ENCODE measurements around the gene NSUN2. TPM values are rescaled to one million over a fixed set of nuclear protein-coding genes. Genes with fewer than 3 reads are reported as not detected.

The NSUN2 gene
- polyA plus RNA-seq (2013, experiment 1 of 2) = 42.2 TPM
- polyA plus RNA-seq (2013, experiment 2 of 2) = 38.7 TPM

DNA sequence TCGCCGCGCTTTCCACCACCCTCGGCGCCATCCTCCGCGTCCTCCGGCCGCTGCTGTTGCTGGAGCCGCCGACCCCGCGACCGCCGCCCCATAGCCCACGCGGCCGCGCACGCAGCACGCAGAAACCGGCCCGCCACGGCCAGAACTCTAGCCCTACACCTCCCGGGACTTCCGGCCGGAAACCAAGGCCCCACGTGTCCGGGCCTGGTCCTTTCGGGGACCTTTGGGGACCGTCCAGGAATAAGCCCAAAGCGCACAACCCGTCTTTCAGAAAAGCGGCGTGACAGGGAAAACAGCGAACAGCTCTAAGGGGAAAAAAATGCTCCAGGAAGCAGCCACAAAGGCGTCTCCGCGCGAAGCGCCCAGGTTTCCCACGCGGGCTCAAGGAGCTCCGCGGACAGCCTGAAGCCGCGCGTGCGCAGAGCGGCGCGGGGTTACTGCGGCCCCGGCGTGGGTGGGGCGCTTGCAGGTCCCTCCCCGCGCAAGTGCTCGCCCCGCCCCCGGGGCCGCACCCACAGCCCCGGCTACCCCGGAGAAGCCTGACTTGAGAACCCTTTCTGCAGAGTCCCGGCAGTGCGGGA, at the start of gene NSUN2, which contains the start of gene SRD5A1:
NSUN2 (minus strand) TSS at position 157 of the 581 bp plus-strand sequence; CDS start at position 92, 65 bp downstream.
SRD5A1 (plus strand) TSS at position 553 of the 581 bp plus-strand sequence. CDS start 137 bp downstream, outside the sequence.
- 0% methylated on average over 50 to 57 of the region's 66 CpGs for WGBS, 2 experiments (ENCODE audit: insufficient coverage in 2 of 2)
- peaks cover 48% of the 10 kb centered on the region for H3K36me3 ChIP-seq (ENCODE audit: control insufficient read depth, insufficient read depth, low read length)
- peak within 1 kb of the TSS; percentile 94 for H3K4me3 ChIP-seq (ENCODE audit: extremely low read depth, insufficient read depth, low read length, poor library complexity, severe bottlenecking)
- H3K4me1 ChIP-seq (ENCODE audit: control insufficient read depth, insufficient read depth, low read length, poor library complexity, severe bottlenecking) = peaks cover 10% of the 10 kb centered on the region
- peak within 1 kb of the TSS; percentile 99 for H3K27ac ChIP-seq (ENCODE audit: low read depth, low read length, severe bottlenecking)
- no peaks in the 10 kb centered on the region for H3K9me3 ChIP-seq (ENCODE audit: control insufficient read depth, low read length)

DNA sequence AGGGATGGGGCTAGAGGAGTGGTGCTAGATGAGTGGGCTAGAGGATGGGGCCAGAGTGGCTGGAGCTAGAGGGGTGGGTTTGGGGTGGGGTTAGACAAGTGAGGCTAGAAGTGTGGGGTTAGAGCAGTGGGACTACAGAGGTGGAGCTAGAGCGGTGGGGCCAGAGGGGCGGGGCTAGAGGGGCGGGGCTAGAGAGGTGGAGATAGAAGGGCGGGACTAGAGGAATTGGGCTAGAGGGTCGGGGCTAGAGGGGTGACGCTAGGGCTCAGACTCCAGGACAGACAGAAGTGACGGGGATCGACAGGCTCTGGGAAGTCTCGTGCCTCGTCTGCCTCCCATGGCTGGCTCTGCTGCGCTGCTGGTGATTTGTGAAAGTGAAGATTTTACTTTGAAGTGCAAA, 49.4 kb upstream of the NSUN2 start:
- no peaks in the 10 kb centered on the region for H3K36me3 ChIP-seq (ENCODE audit: control insufficient read depth, insufficient read depth, low read length)
- 47 to 67% methylated on average over 6 to 8 of the region's 11 CpGs for WGBS, 2 experiments (ENCODE audit: insufficient coverage in 2 of 2)
- no peak overlapping the region for H3K27ac ChIP-seq (ENCODE audit: low read depth, low read length, severe bottlenecking)
- no peaks in the 10 kb centered on the region for H3K4me1 ChIP-seq (ENCODE audit: control insufficient read depth, insufficient read depth, low read length, poor library complexity, severe bottlenecking)
- H3K4me3 ChIP-seq (ENCODE audit: extremely low read depth, insufficient read depth, low read length, poor library complexity, severe bottlenecking) = no peak overlapping the region
- no peaks in the 10 kb centered on the region for H3K9me3 ChIP-seq (ENCODE audit: control insufficient read depth, low read length)

DNA sequence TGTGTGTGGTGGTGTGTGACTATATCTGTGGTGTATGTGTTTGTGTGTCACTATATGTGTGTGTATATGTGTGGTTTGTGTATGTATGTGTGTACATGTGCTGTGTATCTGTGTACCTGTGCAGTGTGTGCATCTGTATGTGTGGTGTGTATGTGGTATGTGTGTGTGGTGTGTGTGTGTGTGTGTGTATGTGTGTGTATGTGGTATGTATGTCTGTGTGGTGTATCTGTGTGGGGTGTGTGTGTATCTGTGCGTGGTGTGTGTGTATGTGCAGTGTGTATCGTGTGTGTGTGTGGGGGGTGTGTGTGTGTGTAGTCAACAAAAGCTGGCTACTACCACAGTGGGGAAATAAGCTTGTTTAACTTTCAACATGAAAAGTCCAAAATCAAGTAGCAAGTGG, 48.8 kb upstream of the NSUN2 start:
- no peak overlapping the region for H3K4me3 ChIP-seq (ENCODE audit: extremely low read depth, insufficient read depth, low read length, poor library complexity, severe bottlenecking)
- 79% methylated on average over 2 of the region's 2 CpGs; no CpG with 5 or more reads in 1 of the 2 experiments for WGBS, 2 experiments (ENCODE audit: insufficient coverage in 2 of 2)
- no peaks in the 10 kb centered on the region for H3K36me3 ChIP-seq (ENCODE audit: control insufficient read depth, insufficient read depth, low read length)

DNA sequence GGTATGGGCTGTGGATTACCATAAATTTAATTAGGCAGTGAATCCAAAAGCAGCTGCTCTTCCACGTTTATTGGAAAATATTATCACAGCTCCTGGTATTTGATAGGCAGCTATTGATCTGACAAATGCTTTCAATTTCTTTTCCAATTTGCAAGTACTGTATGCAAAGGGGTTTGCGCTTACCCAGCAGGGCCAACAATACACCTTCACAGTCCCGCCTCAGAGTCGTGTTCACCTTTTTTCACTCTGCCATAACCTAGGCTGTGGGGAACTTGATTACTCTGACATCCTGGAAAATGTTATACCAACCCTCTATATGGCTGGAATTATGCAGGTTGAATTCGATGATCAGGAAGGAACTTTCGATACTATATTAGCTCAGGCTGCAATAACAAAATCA, 48.1 kb upstream of the NSUN2 start:
- Histone ChIP-seq H3K4me1 (ENCODE audit: control insufficient read depth, insufficient read depth, low read length, poor library complexity, severe bottlenecking) (no peaks in the 10 kb centered on the region), H3K36me3 (ENCODE audit: control insufficient read depth, insufficient read depth, low read length) (no peaks in the 10 kb centered on the region), H3K9me3 (ENCODE audit: control insufficient read depth, low read length) (no peaks in the 10 kb centered on the region), H3K4me3 (ENCODE audit: extremely low read depth, insufficient read depth, low read length, poor library complexity, severe bottlenecking) (no peak overlapping the region), H3K27ac (ENCODE audit: low read depth, low read length, severe bottlenecking) (no peak overlapping the region)
- 14 to 54% methylated on average over 2 to 4 of the region's 6 CpGs for WGBS, 2 experiments (ENCODE audit: insufficient coverage in 2 of 2)

More for the DNA sequence above, 48.8 kb upstream of the NSUN2 start:
- H3K27ac ChIP-seq (ENCODE audit: low read depth, low read length, severe bottlenecking) = no peak overlapping the region
- H3K4me1 ChIP-seq (ENCODE audit: control insufficient read depth, insufficient read depth, low read length, poor library complexity, severe bottlenecking) = no peaks in the 10 kb centered on the region
- no peaks in the 10 kb centered on the region for H3K9me3 ChIP-seq (ENCODE audit: control insufficient read depth, low read length)

DNA sequence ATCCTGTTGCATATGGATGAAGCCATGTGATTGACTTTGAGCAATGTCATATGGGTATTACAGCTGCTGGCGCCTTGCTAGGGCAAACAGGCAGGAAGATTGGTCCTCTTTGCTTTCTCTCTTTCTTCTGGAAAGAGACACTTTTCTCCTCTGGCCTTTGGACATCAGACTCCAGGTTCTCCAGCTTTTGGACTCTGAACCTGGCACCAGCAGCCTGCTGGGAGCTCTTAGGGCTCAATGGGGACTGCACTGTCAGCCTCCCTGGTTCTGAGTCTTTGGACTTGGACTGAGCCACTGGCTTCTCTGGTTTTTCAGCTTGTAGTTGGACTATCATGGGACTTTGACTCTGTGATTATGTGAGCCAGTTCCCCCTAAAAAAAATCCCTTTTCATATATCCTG, 45.5 kb upstream of the NSUN2 start:
- no peaks in the 10 kb centered on the region for H3K4me1 ChIP-seq (ENCODE audit: control insufficient read depth, insufficient read depth, low read length, poor library complexity, severe bottlenecking)
- peaks cover 1% of the 10 kb centered on the region for H3K9me3 ChIP-seq (ENCODE audit: control insufficient read depth, low read length)
- H3K4me3 ChIP-seq (ENCODE audit: extremely low read depth, insufficient read depth, low read length, poor library complexity, severe bottlenecking) = no peak overlapping the region
- peaks cover 3% of the 10 kb centered on the region for H3K36me3 ChIP-seq (ENCODE audit: control insufficient read depth, insufficient read depth, low read length)
- no peak overlapping the region for H3K27ac ChIP-seq (ENCODE audit: low read depth, low read length, severe bottlenecking)
- 80 to 83% methylated on average over 1 of the region's 1 CpG for WGBS, 2 experiments (ENCODE audit: insufficient coverage in 2 of 2)

DNA sequence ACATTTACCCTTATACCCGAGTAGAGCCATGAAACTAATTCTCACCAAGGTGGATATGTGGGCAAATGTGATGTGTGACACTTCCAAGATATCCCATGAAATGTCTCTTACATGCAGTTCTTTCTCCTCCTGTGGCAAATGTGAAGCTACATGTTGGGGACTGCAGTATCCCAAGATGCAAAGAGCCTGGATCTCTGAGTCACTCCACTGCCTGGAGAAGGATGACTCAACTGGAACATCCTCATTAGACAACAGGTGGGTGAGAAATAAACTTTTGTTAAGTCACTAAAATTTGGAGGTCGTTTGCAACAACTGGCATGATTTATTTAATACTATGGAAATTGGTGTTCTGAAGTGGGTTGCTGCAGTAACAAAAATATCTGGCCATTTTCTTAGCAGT, 43.9 kb upstream of the NSUN2 start:
- H3K27ac ChIP-seq (ENCODE audit: low read depth, low read length, severe bottlenecking) = no peak overlapping the region
- H3K36me3 ChIP-seq (ENCODE audit: control insufficient read depth, insufficient read depth, low read length) = peaks cover 9% of the 10 kb centered on the region
- H3K4me1 ChIP-seq (ENCODE audit: control insufficient read depth, insufficient read depth, low read length, poor library complexity, severe bottlenecking) = no peaks in the 10 kb centered on the region
- peaks cover 5% of the 10 kb centered on the region for H3K9me3 ChIP-seq (ENCODE audit: control insufficient read depth, low read length)
- 70 to 88% methylated on average over 1 of the region's 2 CpGs for WGBS, 2 experiments (ENCODE audit: insufficient coverage in 2 of 2)
- H3K4me3 ChIP-seq (ENCODE audit: extremely low read depth, insufficient read depth, low read length, poor library complexity, severe bottlenecking) = no peak overlapping the region

DNA sequence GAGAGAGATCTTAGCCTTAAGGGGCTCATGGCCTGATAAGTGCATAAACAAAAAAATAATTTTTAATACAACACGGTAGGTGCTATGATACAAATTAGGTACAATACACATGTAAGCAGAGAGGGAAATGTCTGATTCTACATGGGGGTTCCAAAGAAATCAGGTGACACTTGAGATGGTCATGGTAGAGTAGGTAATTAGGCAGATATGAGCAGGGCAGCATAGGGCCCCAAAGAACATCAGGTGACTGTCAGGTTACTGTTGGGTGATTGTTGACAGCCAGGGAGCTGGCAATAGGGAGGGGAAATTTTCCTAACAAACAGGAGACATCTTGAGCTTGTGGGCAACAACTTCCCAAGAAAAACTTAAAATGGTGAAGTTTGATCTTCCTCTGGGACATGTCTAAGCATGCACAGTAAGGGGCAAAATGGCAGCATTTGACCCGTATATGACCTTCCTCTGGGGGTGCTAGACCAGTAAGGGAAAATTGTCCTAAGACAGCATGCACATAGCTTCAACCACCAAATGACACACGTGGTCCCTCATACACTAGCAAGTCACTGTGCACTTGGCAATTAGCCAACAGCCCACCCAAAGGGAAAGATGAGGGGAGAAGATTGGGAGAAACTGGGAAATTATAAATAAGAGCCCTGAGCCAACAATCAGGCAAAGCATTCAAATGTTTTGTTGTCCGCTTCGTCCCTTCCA, 43.1 kb upstream of the NSUN2 start:
- Histone ChIP-seq H3K9me3 (ENCODE audit: control insufficient read depth, low read length) (peaks cover 5% of the 10 kb centered on the region), H3K4me3 (ENCODE audit: extremely low read depth, insufficient read depth, low read length, poor library complexity, severe bottlenecking) (no peak overlapping the region), H3K4me1 (ENCODE audit: control insufficient read depth, insufficient read depth, low read length, poor library complexity, severe bottlenecking) (no peaks in the 10 kb centered on the region), H3K27ac (ENCODE audit: low read depth, low read length, severe bottlenecking) (no peak overlapping the region), H3K36me3 (ENCODE audit: control insufficient read depth, insufficient read depth, low read length) (peaks cover 9% of the 10 kb centered on the region)
- 100% methylated on average over 2 to 3 of the region's 5 CpGs for WGBS, 2 experiments (ENCODE audit: insufficient coverage in 2 of 2)

DNA sequence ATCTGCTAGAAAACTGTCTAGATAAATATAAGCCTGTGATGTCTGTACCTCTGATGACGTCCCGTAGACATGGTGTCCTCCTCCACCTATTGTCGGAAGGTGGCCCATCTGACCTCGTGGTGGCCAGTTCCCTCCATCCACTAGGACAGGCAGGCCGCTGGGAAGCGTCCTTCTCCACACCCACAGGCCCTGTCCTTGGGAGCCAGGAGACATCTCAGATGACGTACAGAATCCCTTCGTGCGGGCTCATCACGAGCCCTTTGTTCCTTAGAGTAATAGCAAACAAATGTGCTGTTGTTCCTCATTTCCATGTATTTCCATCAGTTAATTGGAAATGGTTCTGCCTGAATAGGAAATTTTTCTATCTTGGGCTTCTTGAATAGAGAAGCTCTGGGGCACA, 42.0 kb upstream of the NSUN2 start:
- WGBS, 2 experiments (ENCODE audit: insufficient coverage in 2 of 2) = 90 to 94% methylated on average over 4 to 10 of the region's 10 CpGs
- Histone ChIP-seq H3K27ac (ENCODE audit: low read depth, low read length, severe bottlenecking) (no peak overlapping the region), H3K4me1 (ENCODE audit: control insufficient read depth, insufficient read depth, low read length, poor library complexity, severe bottlenecking) (no peaks in the 10 kb centered on the region), H3K4me3 (ENCODE audit: extremely low read depth, insufficient read depth, low read length, poor library complexity, severe bottlenecking) (no peak overlapping the region), H3K36me3 (ENCODE audit: control insufficient read depth, insufficient read depth, low read length) (peaks cover 18% of the 10 kb centered on the region), H3K9me3 (ENCODE audit: control insufficient read depth, low read length) (peaks cover 5% of the 10 kb centered on the region)

DNA sequence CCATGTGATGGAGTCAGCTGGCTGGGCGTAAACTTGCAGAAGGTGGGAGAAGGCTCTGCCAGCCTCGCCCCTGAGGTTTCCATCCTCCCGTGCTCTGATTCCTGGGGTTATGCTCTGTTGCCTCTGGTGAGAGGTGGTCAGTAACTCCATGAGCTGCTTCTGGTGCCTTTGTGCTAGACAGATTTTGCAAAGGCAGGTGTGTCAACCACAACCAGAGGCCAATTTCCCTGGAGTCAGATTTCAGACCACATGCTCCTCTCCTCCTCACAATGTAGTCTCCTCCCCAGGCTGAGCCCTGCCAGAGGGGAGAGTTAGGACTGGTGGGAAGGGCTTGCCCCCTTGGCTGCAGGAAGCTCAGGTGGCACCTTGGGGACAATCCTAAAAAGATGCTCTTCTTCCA, 41.6 kb upstream of the NSUN2 start:
- no peak overlapping the region for H3K4me3 ChIP-seq (ENCODE audit: extremely low read depth, insufficient read depth, low read length, poor library complexity, severe bottlenecking)
- WGBS, 2 experiments (ENCODE audit: insufficient coverage in 2 of 2) = 96 to 100% methylated on average over 1 to 3 of the region's 3 CpGs
- no peaks in the 10 kb centered on the region for H3K4me1 ChIP-seq (ENCODE audit: control insufficient read depth, insufficient read depth, low read length, poor library complexity, severe bottlenecking)

DNA sequence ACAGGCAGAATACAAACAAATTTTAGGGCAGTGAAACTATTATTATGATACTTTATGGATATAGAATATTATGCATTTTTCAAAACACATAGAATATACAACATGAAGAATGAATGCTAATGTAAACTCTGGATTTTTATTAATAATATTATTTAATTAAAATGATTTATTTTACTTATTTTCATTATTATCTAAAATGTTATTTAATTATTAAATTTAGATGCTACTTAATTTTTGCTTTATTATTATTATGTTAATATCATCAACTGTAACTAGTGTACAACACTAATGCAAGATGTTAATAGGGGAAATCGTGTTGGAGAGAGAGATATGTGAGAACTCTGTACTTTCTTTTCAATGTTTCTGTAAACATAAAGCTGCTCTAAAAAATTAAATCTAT, 41.1 kb upstream of the NSUN2 start:
- Histone ChIP-seq H3K4me1 (ENCODE audit: control insufficient read depth, insufficient read depth, low read length, poor library complexity, severe bottlenecking) (no peaks in the 10 kb centered on the region), H3K4me3 (ENCODE audit: extremely low read depth, insufficient read depth, low read length, poor library complexity, severe bottlenecking) (no peak overlapping the region), H3K9me3 (ENCODE audit: control insufficient read depth, low read length) (peaks cover 5% of the 10 kb centered on the region), H3K27ac (ENCODE audit: low read depth, low read length, severe bottlenecking) (no peak overlapping the region), H3K36me3 (ENCODE audit: control insufficient read depth, insufficient read depth, low read length) (peaks cover 18% of the 10 kb centered on the region)
- WGBS, 2 experiments (ENCODE audit: insufficient coverage in 2 of 2) = no CpG with 5 or more reads among the region's 1 CpG

More for the DNA sequence above, 41.6 kb upstream of the NSUN2 start:
- Histone ChIP-seq H3K9me3 (ENCODE audit: control insufficient read depth, low read length) (peaks cover 5% of the 10 kb centered on the region), H3K36me3 (ENCODE audit: control insufficient read depth, insufficient read depth, low read length) (peaks cover 18% of the 10 kb centered on the region), H3K27ac (ENCODE audit: low read depth, low read length, severe bottlenecking) (no peak overlapping the region)

DNA sequence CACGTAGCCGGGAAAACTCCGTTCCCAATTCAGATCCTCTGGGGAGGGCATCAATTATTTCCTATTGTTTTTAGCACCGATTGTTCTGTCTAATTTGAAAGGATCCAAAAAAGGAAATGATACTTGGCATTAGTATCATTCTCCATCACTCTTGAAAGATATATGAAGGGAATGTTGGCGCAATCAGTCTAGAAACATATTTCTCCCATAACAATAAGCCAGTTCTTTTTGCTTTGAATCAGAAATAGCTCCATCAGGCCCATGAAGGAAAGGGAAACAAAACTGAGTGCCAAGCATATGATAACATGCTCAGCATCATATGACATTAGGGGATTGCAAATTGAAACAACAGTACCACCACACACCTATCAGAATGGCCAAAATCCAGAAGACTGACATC, 40.2 kb upstream of the NSUN2 start:
- Histone ChIP-seq H3K36me3 (ENCODE audit: control insufficient read depth, insufficient read depth, low read length) (peaks cover 18% of the 10 kb centered on the region), H3K4me1 (ENCODE audit: control insufficient read depth, insufficient read depth, low read length, poor library complexity, severe bottlenecking) (no peaks in the 10 kb centered on the region), H3K9me3 (ENCODE audit: control insufficient read depth, low read length) (peaks cover 5% of the 10 kb centered on the region), H3K27ac (ENCODE audit: low read depth, low read length, severe bottlenecking) (no peak overlapping the region), H3K4me3 (ENCODE audit: extremely low read depth, insufficient read depth, low read length, poor library complexity, severe bottlenecking) (no peak overlapping the region)
- 92% methylated on average over 2 of the region's 5 CpGs; no CpG with 5 or more reads in 1 of the 2 experiments for WGBS, 2 experiments (ENCODE audit: insufficient coverage in 2 of 2)

All from mesodermal cell (in vitro differentiated cells).